Stimulated activated CD8-positive, alpha-beta memory T cell treated with anti-CD3 and anti-CD28 coated beads, Interleukin-12 subunit alpha, Interleukin-12 subunit beta, amount 100 ng/mL, for 4 hours (primary cell): ENCODE results near the gene KRT86.
"Not testable (repeated sequence)": the region's sequence is repeated elsewhere in the genome, so short reads cannot be mapped to it uniquely, and the experiment has no call there.

Source experiments
- DNase-seq: peaks from one replicate; pipeline ENCODE4 v3.0.0-alpha.2; 2020; ENCODE audit warnings: low read depth

KRT86 gene

GRCh38 chr12:52251367-52252051, 22.9 kb upstream of the KRT86 start:
- no peak for DNase-seq

GRCh38 chr12:52252175-52252615, 22.2 kb upstream of the KRT86 start:
- not testable (repeated sequence) for DNase-seq

GRCh38 chr12:52252728-52253343, 21.6 kb upstream of the KRT86 start:
- no peak for DNase-seq

- no peak for DNase-seq
Measured at GRCh38 chr12:52253391-52254179, 20.9 kb upstream of the KRT86 start.

GRCh38 chr12:52254180-52254964, 20.1 kb upstream of the KRT86 start:
- DNase-seq = no peak

GRCh38 chr12:52254965-52255751, 19.3 kb upstream of the KRT86 start:
- DNase-seq = no peak

GRCh38 chr12:52255926-52256583, 18.4 kb upstream of the KRT86 start:
- DNase-seq = no peak

- DNase-seq = no peak
Measured at GRCh38 chr12:52256584-52256935, 17.9 kb upstream of the KRT86 start.

- DNase-seq = no peak
Measured at GRCh38 chr12:52257074-52257551, 17.3 kb upstream of the KRT86 start.

GRCh38 chr12:52257922-52258321, 16.5 kb upstream of the KRT86 start:
- DNase-seq = not testable (repeated sequence)

GRCh38 chr12:52258335-52258901, 16.0 kb upstream of the KRT86 start:
- no peak for DNase-seq

GRCh38 chr12:52259657-52260243, 14.7 kb upstream of the KRT86 start:
- DNase-seq = no peak

GRCh38 chr12:52260361-52261207, 13.9 kb upstream of the KRT86 start:
- no peak for DNase-seq

- DNase-seq = no peak
Measured at GRCh38 chr12:52261208-52261484, 13.3 kb upstream of the KRT86 start.

- no peak for DNase-seq
Measured at GRCh38 chr12:52262286-52262685, 12.2 kb upstream of the KRT86 start.

GRCh38 chr12:52263761-52264434, 10.5 kb upstream of the KRT86 start:
- DNase-seq = no peak

- no peak for DNase-seq
Measured at GRCh38 chr12:52264435-52264825, 10.0 kb upstream of the KRT86 start.

- DNase-seq = no peak
Measured at GRCh38 chr12:52266514-52266913, 7.9 kb upstream of the KRT86 start.

- DNase-seq = no peak
Measured at GRCh38 chr12:52267266-52267665, 7.2 kb upstream of the KRT86 start.
